GM12891 (cell line): ENCODE results near the gene CCNB1.

Experiments
- POLR2AphosphoS5 ChIP-seq: IDR thresholded peaks from 2 replicates; pipeline ENCODE4 v1.6.1; 2011; ENCODE audit warnings: low read depth, low read length, control low read depth
- SPI1 ChIP-seq: IDR thresholded peaks from 2 replicates; pipeline ENCODE4 v1.6.1; 2011; ENCODE audit warnings: low read depth, low read length, control low read depth
- TAF1 ChIP-seq: IDR thresholded peaks from 2 replicates; pipeline ENCODE4 v1.6.1; 2011; ENCODE audit warnings: low read depth, low read length, control low read depth

DNA sequence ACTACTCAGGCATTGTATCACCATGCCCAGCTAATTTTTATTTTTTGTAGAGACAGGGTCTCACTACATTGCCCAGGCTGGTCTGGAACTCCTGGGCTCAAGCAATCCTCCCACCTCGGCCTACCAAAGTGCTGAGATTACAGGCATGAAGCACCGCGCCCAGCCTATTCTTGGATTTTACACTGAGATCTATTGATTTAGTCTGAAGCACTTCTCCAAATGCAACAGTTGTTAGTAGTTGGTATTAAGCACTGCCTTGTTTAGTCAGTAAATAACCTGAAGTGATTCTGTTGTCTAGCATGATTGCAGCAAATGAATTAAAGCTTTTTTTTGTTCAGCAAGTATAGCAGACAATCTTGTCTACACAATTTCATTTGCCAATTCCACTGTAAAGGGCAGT is 8.9 kb upstream of the CCNB1 start:
- TF ChIP-seq POLR2AphosphoS5: no peak
- no peak for TF ChIP-seq TAF1
- no peak for TF ChIP-seq SPI1
